GM21447 (cell line): ENCODE measurements around the gene CALM3.
"Not testable (repeated sequence)": the region's sequence is repeated elsewhere in the genome, so short reads cannot be mapped to it uniquely, and the experiment has no call there.

ENCODE experiments used
- ATAC-seq: cut with Tn5 transposase; IDR thresholded peaks from one replicate; pipeline ENCODE4 v1.9.1; 2021; ENCODE audit not compliant: unreplicated experiment

The CALM3 gene

DNA sequence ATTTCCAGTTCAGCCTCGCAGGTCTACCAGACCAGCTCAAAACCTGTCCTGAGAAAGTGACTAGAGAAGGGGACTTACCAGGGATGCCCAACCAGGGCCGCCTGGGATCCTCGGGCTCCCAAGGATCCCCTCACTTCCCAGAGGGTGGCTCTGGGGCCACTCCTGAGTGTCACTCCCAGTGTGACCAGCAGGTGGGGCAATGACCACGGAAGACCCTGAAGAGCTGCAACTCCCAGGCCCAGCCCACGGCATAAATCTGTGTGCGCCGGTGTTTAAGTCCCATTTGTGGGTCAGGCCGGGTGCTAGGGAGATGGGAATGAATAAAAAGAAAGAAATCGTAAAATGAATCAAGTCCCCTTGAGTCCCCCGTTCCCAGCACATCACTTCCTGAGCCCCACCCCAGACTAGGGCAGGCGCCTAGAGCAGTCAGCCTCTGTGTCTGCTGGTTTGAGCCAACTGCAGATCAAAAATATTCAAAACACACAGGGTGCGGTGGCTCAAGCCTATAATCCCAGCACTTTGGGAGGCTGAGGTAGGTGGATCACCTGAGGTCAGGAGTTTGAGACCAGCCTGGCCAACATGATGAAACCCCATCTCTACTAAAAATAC is 13.1 kb downstream of the CALM3 start:
- no peak for ATAC-seq

DNA sequence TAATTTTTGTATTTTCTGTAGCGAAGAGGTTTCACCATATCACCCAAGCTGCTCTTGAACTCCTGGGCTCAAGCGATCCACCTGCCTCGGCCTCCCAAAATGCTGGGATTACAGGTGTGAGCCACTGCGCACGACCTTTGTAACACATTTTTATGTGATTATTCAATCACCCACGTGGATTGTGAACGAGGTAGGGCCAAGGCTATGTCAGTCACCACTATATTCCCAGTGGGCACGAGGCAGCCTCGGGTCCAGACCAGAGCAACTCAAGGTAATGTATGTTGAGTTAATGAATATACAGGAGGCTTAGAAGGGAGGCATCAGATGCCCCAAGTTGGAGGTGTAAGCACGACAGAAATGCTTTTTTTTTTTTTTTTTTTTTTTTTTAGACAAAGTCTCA is 14.8 kb downstream of the CALM3 start:
- no peak for ATAC-seq

DNA sequence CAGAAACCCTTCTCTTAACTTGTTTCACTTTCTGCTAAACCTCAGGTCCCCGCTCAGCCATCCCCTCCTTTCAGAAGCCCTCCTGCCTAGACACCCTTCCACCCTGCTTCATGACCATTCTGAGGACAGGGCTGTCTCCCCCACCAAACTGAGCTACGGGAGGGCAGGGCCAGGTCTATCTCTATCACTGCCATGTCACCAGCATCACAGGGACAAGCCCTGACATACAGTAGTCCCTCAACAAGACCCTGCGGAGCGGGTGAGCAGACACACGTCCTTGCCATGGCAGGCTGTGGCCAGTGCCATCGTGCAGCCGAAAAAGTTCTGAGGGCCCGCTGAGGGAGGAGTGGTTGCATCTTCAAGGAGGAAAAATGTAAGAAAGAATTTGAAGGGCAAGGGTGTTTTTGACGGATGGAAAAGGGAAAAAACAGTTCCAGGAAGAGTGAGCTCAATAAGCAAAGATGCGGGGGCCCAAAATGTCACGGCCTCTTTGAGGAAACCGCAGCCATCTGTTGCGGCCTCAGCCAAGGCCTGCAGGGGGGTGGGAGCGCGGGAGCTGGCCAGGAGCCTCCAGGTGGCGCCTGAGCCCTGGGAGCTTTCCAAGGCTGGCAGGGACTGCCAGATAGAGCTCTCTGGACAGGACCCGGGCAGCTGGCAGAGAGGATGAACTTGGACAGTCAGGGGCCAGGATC is 15.6 kb downstream of the CALM3 start:
- ATAC-seq: no peak

DNA sequence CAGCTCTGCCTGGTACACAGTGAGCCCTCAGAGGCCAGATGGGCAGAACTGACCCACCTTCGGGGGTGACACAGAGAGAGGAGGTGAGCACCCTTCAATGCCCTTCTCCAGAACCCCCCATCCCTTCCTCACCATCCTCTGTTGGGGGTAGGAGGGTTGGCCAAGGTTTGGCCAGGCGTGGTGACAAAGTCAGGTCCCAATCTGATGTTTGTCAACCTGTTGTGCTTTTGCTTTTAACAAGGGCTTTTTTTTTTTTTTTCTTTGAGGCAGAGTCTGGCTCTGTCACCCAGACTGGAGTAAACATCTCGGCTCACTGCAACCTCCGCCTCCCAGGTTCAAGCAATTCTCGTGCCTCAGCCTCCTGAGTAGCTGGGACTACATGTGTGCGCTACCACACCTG is 16.5 kb downstream of the CALM3 start:
- no peak for ATAC-seq

DNA sequence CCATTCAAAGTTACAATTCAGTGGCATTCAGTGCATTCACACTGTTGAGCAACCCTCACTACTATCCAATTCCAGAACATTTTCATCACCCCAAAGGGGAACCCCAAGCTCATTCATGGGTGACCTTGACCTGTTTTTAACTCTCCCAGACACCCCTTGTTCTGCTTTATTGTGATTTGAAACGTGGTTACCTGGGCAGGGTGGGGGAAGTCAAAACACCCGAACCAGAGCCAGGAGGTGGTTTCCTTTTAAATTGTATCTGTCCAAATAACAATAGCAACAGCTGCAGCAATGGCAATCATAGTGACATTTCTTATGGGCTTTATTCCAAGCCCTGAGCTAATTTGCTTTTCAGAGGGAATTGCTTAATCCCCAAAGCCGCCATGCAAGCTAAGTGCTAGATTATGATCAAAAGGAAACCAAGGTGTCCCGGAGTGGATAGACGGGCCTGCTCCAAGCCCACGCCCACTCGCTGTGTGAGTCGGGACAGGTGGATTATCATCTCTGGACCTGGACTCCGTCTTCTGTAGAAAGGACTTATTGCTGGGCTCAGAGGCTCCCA is 17.6 kb downstream of the CALM3 start:
- ATAC-seq: no peak

DNA sequence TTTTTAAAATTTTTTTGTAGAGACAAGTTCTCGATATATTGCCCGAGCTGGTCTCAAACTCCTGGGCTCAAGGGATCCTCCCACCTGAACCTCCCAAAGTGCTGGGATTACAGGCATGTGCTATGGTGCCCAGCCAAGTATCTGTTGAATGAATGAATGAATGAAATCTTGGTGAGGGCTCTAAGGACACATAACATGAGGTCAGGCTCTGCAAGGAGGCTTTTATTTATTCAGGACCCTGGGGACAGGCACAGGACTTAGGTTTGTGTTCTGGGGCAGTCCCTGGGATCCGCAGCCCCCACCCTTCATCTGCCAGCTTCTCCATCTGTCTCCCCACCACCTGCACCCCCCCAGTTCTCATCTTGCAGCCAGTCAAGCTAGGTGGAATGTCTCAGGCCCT is 19.1 kb downstream of the CALM3 start:
- no peak for ATAC-seq

DNA sequence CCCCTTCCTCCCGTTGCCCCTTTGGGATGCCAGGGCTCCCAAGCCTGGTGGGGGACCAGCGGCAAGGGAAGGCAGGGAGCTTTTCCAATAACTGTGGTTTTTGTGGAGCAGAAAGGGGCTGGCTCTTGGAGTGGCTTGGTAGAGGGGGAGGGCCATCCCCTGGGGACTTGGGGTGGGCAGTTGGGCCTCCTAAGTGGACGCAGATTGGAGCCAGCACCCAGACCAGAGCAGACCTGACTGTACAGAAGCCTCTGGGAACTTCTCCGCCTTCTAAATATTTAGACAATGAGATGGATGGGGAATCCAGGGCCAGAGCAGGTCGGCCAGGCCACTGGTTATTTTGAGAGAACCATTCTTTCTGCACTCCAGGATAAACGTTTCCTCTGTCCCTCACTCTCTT is 19.6 kb downstream of the CALM3 start:
- no peak for ATAC-seq

DNA sequence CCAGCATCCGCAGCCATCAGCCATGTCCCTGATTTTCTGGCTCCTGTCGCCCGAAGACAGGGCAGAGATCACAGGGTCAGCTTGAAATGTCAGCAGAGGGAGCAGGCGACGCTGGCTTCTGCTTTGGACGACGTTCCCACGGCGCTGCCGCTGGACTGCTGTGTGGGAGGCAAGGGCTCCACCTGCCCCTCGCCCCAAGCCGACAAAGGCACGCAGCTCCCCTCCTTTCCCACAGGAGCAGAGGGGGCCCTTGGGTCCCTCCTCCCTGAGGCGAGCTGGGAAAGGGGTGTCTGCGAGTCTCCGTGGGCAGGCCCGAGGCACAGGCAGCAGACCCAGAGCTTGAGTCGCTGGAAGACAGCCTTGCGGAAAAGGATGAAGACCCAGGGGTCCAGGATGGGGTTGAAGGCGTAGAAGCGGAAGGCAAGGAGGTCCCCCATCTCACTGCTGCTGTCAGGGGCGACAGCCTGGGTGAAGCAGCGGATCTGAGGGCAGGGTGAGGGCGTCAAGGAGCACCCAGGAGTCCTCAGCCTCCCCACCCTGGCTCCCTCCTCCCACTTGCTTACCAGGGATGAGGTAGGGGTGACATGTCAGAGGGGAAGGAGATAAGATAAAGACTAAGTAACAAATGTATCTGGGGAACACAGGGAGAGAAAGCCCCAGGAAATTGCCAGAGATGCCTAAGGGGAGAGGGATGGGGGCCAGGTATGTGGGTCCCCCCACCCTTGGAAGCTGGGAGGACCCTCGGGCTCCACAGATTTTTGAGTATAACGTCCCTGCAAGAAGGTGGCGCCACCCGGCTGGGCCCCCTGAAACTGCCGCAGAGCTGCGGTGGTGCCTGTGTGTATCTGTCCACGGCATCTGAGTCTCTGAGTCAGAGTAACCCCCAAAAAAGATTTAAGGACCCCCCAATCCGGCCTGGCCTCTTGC is 20.3 kb downstream of the CALM3 start:
- no peak for ATAC-seq

DNA sequence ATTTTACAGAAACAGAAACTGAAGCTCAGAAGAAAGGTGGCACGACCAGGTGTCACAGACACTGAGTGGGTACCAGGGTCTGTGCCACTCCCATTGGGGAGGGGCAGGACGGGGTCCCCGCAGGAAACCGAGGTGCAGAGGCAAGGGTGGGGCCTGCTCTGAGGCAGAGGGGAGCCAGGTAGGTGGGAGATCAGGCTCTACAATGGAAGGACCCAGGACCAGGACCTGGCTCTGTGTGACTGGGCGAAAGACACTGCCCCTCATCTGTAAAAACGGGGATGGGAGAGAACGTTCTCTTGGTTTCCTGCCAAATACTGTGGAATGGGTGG is 21.0 kb downstream of the CALM3 start:
- no peak for ATAC-seq

DNA sequence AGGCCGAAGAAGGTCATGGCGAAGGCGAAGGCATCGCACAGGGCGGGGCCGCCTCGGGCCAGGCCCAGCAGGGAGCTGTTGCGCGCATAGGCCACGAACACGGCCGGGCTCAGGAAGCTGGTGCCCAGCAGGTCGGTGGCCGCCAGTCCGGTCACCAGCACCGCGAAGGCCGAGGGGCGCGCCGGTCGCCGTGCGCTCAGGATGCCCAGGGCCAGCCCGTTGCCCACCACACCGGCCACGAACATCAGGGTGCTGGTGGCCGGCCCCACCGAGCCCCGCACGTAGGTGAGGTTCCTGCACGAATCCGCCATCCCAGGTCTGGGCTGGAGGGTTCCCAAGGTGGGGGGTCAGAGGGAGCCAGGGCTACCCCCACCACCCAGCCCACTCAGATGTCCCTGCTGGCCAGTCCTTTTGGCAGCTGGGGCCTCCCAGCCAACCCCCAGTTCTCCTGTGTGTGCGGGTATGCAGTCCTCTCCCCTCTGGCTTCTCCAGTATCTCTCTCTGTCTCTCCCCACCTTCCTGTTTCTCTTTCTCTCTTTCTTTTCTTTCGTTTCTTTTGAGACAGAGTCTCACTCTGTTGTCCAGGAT is 22.9 kb downstream of the CALM3 start:
- no peak for ATAC-seq

DNA sequence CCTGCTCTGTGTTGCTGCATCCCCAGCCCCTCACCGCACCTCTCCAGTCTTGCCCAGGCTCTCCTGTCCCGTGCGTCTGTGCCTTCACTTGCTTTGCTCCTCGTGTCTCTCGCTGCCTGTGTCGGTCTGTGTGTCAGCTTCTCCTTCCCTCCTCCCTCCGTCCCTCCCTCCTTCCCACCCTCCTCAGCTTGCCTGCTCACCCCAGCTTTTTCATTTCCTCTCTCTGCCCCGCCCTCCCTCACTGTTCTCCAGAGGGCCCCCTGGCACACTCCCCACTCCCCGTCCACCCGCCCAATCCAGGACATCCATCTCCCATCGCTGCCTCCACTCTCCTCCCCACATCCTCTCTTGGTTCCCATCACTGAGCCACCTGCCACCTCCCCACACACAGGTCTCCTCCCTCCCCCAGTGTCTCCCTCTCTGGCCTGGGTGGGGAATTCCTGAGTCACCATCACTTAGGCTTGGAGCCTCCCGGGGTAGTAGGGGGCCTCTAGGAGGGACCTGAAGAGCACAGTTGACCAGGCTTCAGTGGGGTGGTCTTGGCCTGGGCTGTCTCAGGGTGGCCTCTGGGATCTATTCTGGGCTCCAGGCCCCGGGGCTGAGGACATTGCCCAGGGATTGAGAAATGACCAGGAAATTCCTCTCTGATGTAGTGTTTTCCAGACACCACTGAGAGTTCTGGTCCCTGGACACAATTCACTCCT is 24.0 kb downstream of the CALM3 start, which contains the start of gene PTGIR:
TSS of gene PTGIR (minus strand) at position 132 of the 704 bp plus-strand sequence. CDS start 864 bp downstream, outside the sequence.
- no peak for ATAC-seq

DNA sequence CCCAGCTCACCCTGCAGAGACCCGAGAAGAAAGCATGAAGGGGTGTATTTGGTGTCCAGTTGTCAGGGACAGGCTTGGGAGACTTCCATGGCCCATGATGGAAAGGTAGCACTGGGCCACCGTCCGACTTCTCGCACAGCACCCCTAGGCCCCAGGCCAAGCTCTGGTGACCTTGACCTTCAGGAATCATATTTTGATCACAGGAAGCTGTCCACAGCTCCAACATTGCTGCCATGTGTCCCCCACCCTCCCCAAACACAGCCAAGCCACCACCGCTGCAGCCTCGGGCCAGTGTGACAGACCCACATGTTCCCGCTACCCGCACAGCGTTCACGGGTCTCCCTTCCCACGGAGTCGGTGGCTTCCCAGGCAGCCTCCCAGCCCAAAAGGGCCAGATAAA is 24.6 kb downstream of the CALM3 start:
- no peak for ATAC-seq

DNA sequence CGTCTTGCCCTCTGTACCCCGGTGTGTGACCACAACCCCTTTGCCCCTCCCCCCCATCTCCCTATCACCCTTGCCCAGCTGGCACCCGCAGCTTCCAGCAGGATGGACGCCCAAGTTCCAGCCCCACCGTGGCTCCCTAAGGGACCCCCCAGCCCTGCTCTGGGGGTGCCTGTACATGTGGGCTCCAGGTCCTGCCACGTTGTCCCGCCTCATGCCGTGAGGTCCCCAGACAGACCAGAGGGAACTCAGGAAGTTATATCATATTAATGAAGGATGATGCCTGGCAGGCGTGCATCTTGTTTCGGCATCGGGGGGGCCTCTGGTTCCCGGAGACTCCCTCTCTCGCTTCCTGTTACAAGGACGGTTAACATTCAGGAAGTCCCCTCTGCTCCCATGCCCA is 25.3 kb downstream of the CALM3 start:
- no peak for ATAC-seq

DNA sequence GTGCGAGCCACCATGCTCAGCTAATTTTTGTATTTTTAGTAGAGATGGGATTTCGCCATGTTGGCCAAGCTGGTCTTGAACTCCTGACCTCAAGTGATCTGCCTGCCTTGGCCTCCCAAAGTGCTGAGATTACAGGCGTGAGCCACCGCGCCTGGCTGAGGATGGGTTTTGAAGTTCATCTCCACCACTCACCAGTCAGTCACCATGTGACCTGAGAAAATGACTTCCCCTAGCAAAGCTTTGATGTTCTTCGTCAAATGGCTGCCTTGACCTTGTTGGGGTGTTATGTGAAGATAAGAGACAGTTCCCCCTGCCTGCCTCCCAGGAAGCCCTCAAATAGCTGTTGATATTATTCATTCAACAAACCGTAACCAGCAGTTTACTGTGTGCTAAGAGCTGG is 27.8 kb downstream of the CALM3 start:
- not testable (repeated sequence) for ATAC-seq

DNA sequence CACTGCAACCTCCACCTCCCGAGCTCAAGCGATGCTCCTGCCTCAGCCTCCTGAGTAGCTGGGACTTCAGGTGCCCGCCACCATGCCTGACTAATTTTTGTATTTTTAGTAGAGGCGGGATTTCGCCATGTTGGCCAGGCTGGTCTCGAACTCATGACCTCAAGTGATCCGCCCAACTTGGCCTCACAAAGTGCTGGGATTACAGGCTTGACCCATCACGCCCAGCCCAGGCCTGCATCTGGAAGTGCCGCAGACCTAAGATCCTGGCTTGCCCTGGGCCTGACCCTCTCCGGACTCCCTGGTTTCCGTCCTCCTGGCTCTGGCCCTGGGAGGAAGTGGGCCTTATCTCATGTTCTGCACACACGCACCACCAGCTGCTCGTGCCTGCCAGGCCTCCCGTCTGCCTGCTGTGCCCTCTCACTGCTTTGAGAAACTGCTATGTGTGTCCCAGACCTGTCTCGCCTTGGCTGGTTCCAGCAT is 28.5 kb downstream of the CALM3 start:
- ATAC-seq: no peak

DNA sequence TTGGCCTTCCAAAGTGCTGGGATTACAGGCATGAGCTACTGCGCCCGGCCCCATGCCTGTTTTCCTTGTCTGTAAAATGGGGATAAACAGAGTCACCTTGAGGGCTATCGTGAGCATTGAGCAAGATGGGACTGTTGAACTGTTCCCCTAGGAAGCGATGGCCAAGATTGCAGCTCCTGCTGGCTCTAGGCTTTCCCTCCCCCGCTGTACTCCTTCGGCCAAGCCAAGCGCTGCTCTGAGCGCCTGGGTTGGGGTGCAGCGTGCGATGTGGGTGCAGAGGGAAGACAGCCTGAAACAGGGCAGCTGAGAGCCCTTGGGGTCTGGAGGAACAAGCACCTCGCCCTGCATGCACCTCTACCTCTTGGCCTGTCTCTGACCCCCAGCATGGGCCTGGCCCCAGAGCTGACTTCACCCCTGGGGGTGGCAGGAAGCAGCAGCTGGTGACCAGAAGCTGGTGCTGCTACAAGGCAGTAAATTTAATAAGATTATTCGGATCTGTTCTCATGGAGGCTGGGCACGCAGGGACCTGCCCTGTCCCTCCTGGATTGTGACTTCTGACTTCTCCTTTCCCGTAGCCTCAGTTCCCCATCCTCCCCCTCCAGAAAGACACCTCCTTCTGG is 29.6 kb downstream of the CALM3 start:
- no peak for ATAC-seq

DNA sequence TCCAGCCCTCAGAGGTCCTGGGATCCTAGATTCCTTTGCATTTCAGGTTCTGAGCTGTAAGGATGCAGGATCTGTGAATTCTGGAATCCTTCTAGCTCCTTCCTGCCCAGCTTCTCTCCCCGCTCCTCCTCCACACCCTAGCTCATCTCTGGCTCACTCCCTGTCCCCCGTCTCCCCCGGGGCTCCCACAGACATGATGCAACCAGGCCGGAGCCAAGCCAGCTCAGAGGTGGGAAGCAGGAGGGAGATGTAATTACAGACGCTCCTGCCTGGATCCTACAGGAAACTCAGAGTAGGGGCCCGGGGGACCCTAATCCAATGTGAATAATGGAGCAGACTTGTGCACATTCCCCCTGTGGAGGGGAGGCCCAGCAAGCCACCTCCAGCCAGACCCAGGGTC is 30.4 kb downstream of the CALM3 start:
- no peak for ATAC-seq

DNA sequence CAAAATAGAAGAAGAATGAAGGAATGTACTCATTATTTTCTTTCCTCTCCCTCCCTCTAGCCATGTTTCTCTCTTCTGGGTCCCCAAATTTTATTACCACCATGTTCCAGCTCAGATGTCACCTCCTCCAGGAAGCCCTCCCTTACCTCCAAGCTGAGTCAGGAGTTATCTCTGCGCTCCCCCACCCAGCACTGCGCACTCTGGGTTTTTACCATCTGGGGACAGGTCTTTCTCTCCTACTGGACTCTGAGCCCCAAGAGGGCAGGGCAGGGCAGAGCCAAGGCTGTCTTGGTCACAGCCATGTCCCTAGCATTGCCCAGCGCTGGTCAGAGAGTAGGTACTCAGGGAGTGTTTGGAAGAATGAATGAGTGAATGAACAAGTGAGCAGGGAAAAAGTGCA is 32.0 kb downstream of the CALM3 start:
- ATAC-seq: no peak

DNA sequence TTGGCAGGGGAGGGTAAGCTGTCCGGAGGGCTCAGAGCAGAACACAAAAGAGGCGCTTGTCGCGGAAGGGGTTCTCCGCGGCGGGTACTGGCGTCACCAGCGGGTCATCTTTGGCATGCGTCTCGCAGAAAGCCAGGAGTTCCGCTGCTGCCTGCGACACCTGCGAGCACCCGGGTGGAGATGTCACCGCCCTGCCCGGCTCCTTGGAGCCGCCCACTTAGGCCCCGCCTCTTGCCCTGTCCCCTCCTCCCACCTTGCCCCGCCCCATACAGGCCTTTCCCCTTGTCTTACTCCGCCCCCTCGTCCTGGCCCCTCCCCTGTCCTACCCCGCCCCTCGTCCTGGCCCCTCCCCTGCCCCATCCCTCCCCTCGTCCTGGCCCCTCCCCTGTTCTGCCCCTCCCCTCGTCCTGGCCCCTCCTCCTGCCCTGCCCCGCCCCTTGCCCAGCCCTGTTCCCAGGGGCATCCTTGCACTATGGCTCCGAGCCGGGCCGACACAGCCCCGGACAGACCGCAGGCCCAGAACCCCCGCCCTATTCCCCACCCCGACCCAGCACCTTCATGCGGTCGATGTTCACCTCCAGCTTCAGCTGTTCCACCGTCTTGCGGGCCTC is 33.0 kb downstream of the CALM3 start:
- peak; percentile 45 for ATAC-seq
